HG03196 (cell line): ENCODE measurements around the gene SAP130.

Experiments
- ATAC-seq: cut with Tn5 transposase; IDR thresholded peaks from one replicate; pipeline ENCODE4 v1.9.1; 2021; ENCODE audit not compliant: unreplicated experiment

SAP130 gene

GRCh38 chr2:127901339-127902056 lies 126.4 kb downstream of the SAP130 start:
- ATAC-seq: no peak

DNA sequence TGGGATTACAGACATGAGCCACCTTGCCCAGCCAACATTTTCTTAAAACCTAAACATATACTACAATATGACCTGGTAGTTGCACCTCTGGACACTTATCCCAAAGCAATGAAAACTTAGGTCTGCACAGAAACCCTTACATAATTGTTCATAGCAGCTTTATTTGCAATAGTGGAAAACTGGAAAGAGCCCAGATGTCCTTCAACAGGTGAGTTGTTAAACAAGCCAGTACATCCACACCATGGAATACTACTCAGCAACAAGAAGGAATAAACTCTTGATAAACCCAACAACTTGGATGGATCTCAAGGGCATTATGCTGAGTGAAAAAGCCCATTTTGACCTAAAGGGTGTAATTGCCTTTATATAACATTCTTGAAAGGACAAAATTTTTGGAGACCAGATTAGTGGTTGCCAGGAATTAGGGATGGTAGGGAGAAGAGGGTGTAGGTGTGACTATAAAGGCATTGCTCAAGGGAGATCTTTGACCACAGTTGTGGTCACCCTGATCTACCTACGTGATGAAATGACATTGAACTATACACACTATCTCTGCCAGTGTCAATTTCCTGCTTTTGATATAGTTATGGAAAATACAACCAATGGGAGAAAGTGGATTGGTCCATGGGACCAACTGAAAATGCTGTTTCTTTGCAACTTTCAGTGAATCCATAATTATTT lies 130.2 kb downstream of the SAP130 start:
- no peak for ATAC-seq

DNA sequence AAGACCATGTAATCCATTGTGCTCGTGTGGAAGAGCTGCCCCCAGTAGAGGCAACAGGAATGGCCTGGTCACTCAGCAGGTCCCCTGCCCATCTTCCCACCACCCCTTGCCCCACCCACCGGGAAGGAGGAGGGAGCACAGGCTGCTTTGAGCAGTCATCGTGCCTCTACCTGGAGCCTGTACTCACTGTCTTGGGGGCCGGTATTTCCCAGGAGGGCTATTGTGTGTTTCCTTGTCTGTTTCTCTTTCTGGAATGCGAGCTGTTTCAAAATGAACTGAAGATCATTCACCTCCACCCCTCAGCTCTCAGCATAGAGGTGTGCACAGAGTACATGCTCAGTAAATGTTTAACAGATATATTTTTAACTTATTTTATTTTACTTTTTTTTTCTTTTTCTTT lies 134.4 kb downstream of the SAP130 start:
- no peak for ATAC-seq

- ATAC-seq: no peak
Measured at GRCh38 chr2:127893033-127893432, 134.8 kb downstream of the SAP130 start.

DNA sequence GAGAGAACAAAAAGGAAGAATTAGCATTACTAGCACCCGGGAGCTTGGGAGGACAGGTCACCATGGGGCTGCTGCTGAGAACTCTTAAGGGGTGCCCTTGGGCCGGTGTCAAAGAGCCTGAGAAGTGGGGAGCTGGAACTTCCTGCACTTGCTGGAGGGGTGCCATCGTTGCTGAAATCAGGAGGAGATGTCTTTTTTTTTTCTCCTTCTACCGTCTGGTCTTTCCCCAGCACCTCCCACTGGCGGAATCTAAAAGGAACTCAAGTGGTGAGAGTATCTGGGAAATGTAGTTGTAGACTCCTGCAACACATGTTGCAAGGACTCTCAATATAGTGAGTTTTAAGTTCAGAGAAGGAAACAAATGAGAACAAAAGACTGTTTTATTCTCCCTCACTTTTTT lies 136.0 kb downstream of the SAP130 start:
- ATAC-seq: no peak
